Measurements from ENCODE around the gene CNEP1R1. TPM values are rescaled to one million over a fixed set of nuclear protein-coding genes. Genes with fewer than 3 reads are reported as not detected.

The CNEP1R1 gene
- total and polyA plus RNA-seq, 5 donors = 14.1 to 20.6 (median 17.7) TPM

DNA sequence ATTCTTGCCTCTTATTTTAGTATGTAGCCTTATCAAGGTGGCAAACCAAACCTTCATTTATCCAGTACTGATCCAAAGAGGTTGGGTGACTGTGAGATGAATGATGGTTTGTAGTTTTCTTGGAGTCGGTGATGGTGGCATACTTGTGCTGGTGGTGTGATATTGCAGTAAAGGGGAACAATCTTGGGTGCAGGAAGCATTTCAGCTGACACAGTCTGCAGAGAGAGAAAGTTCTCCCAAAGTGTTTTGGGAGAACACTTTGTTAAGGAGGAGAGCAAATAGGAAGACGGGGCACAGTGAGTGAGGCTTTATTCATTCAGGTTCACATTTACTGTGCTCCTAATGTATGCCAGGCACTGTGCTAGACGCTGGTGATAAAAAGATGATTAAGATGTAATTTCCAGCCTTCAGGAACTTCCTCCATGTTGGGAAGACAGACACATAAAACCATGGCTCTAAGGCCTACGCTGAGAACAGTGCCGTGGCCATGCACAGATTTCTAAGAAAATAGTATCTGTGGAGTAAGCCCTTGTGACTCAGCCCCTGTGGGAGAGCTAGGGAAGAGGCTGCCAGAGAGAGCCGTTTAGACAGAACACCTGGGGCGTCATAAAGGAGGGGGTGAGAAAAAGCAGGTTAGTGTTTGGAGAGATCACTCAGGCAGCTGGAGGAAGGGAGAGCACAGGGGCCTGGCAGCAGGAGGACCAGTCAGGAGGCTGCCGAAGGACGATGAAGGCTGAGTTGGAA is 54.5 kb downstream of the CNEP1R1 start:
- Histone ChIP-seq H3K4me3 (ENCODE audit: low read length) (no peak overlapping the region), H3K27ac (ENCODE audit: low read length) (no peak overlapping the region), H3K9me3 (ENCODE audit: control insufficient read depth, low read length) (no peaks in the 10 kb centered on the region), H3K27me3 (ENCODE audit: control insufficient read depth, insufficient read depth) (no peaks in the 10 kb centered on the region), H3K4me1 (ENCODE audit: control insufficient read depth, insufficient read depth, low read length) (no peaks in the 10 kb centered on the region)
- 88% methylated on average over 9 of the region's 9 CpGs for WGBS
- ATAC-seq (no peak), DNase-seq (no peak)
- intact Hi-C loops (cut with DNase I) = no loop called here

DNA sequence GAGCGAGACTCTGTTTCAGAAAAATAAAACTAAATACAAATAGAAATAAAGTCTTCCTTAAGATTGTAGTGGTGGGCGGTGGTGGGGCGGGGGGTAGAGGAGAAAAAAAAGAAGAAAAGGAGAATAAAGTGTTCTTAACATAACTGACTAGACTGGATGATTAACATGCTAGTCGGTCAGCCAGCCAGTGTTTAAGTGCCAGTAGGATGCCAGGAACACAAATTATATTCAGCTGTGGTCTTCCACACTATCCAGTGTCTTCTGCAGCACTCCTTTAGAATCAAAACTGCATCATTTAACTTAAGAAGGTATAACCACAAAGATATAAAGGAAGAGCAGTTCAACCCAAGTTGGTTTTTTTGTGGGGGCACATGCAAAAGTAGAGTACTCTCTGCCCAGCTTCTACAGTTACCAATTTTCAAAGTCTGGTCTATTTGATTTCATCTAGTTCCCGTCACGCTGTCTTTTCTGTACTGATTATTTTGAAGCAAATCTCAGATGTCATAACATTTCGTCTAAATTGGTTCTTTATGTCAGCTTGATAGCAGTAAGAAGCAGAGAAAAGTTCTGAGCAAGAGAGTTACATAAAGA is 56.5 kb downstream of the CNEP1R1 start:
- WGBS = 93% methylated on average over 7 of the region's 7 CpGs
- H3K27me3 ChIP-seq (ENCODE audit: control insufficient read depth, insufficient read depth) = no peaks in the 10 kb centered on the region
- H3K4me1 ChIP-seq (ENCODE audit: control insufficient read depth, insufficient read depth, low read length) = no peaks in the 10 kb centered on the region
- H3K27ac ChIP-seq (ENCODE audit: low read length) = no peak overlapping the region
- H3K4me3 ChIP-seq (ENCODE audit: low read length) = no peak overlapping the region
- ATAC-seq (no peak), DNase-seq (no peak)
- no peaks in the 10 kb centered on the region for H3K9me3 ChIP-seq (ENCODE audit: control insufficient read depth, low read length)
- intact Hi-C loops (cut with DNase I) = no loop called here

DNA sequence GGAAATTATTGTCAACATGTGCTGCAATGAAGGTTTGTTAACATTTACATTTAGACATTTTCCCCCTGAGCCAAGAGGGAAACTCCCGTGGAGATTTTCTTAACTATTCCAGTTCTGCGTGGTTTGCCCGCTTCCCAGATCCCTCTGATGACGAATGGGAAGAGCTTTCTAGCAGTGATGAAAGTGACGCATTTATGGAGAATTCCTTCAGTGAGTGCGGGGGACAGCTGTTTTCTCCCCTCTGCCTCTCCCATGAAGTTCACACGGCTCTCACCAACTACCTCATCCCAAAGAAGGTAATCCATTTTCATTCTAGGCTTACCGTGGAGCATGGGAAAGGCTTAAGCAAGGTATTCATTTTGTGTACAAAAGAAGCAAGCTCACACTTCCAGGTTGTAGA is 59.0 kb downstream of the CNEP1R1 start:
- 84% methylated on average over 8 of the region's 8 CpGs for WGBS
- H3K27me3 ChIP-seq (ENCODE audit: control insufficient read depth, insufficient read depth) = no peaks in the 10 kb centered on the region
- no peak overlapping the region for H3K27ac ChIP-seq (ENCODE audit: low read length)
- no peaks in the 10 kb centered on the region for H3K4me1 ChIP-seq (ENCODE audit: control insufficient read depth, insufficient read depth, low read length)
- DNase-seq (no peak), ATAC-seq (no peak)
- H3K9me3 ChIP-seq (ENCODE audit: control insufficient read depth, low read length) = no peaks in the 10 kb centered on the region
- intact Hi-C loops (cut with DNase I) = no loop called here
- H3K4me3 ChIP-seq (ENCODE audit: low read length) = no peak overlapping the region

DNA sequence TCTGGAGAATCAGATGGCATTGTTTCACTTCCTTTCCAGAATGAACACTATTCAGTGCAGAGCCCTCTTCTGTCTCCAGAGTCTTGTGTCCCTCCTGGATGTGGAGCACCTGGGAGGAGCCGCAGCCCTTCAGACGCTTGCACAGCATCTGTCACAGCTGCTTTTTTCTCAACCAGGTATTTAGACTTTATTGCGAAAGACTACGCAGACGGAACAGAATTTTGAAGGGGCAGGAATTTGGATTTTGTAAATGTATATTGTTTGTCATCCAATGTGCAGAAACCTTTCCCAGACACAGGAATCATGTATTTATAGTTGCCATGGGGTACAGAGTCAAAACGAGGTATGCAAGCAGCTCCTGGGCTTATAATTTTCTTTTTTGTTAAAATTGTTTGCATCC is 61.2 kb downstream of the CNEP1R1 start:
- intact Hi-C loops (cut with DNase I) = no loop called here

More for the DNA sequence above, 61.2 kb downstream of the CNEP1R1 start:
- DNase-seq (no peak), ATAC-seq (no peak)
- Histone ChIP-seq H3K27ac (ENCODE audit: low read length) (no peak overlapping the region), H3K9me3 (ENCODE audit: control insufficient read depth, low read length) (no peaks in the 10 kb centered on the region), H3K4me3 (ENCODE audit: low read length) (no peak overlapping the region), H3K27me3 (ENCODE audit: control insufficient read depth, insufficient read depth) (no peaks in the 10 kb centered on the region), H3K4me1 (ENCODE audit: control insufficient read depth, insufficient read depth, low read length) (no peaks in the 10 kb centered on the region)
- 94% methylated on average over 6 of the region's 6 CpGs for WGBS

Other genes starting within 250 kb of the CNEP1R1 start
- gene ZNF423, start 169.1 kb upstream of the CNEP1R1 start, total RNA-seq = 10 to 100 TPM; 11.4 to 22.2 (median 14.6) TPM
- gene ZNF423, start 169.1 kb upstream of the CNEP1R1 start, polyA plus RNA-seq = 5.5 TPM
- 10 to 100 TPM in 3 of 4 donors, 1 to 10 TPM in 1; 10.0 to 16.1 (median 11.9) TPM for gene HEATR3, start 40.7 kb downstream of the CNEP1R1 start, total RNA-seq
- gene HEATR3, start 40.7 kb downstream of the CNEP1R1 start, polyA plus RNA-seq = 4.0 TPM
- gene TENT4B, start 128.1 kb downstream of the CNEP1R1 start, total RNA-seq = 1 to 10 TPM; 6.3 to 8.4 (median 7.3) TPM
- gene TENT4B, start 128.1 kb downstream of the CNEP1R1 start, polyA plus RNA-seq = 3.0 TPM
- 10 to 100 TPM; 11.4 to 21.2 (median 18.2) TPM for gene ADCY7, start 241.3 kb downstream of the CNEP1R1 start, total RNA-seq
- gene ADCY7, start 241.3 kb downstream of the CNEP1R1 start, polyA plus RNA-seq = 4.8 TPM